ENCODE results near the gene SMIM36. TPM values are rescaled to one million over a fixed set of nuclear protein-coding genes. Genes with fewer than 3 reads are reported as not detected.
"Not testable (repeated sequence)": the region's sequence is repeated elsewhere in the genome, so short reads cannot be mapped to it uniquely, and the experiment has no call there.

Gene SMIM36
- total RNA-seq, 1 donor from 2014 or later = not detected

GRCh38 chr17:55407641-55408566, 103.3 kb downstream of the SMIM36 start:
- Histone ChIP-seq H3K36me3 (ENCODE audit: control insufficient read depth, insufficient read depth, low read length) (peaks cover 3% of the 10 kb centered on the region), H3K4me3 (ENCODE audit: low read depth, low read length) (no peak overlapping the region), H3K27me3 (ENCODE audit: control insufficient read depth, insufficient read depth, low read length) (no peaks in the 10 kb centered on the region)
- no peak for TF ChIP-seq CTCF (IDR thresholded peaks at IDR 0.05; ENCODE audit: insufficient read depth, low read length, severe bottlenecking)
- FAIRE-seq (no peak), DNase-seq (ENCODE audit: low read depth) (no peak)

- H3K27me3 ChIP-seq (ENCODE audit: control insufficient read depth, insufficient read depth, low read length) = no peaks in the 10 kb centered on the region
- no peak for TF ChIP-seq CTCF (IDR thresholded peaks at IDR 0.05; ENCODE audit: insufficient read depth, low read length, severe bottlenecking)
- DNase-seq (ENCODE audit: low read depth) (peak; percentile 23), FAIRE-seq (no peak)
- H3K4me3 ChIP-seq (ENCODE audit: low read depth, low read length) = no peak overlapping the region
- peaks cover 1% of the 10 kb centered on the region for H3K36me3 ChIP-seq (ENCODE audit: control insufficient read depth, insufficient read depth, low read length)
Measured at GRCh38 chr17:55405600-55405999, 105.7 kb downstream of the SMIM36 start.

- FAIRE-seq; H3K36me3 ChIP-seq (ENCODE audit: control insufficient read depth, insufficient read depth, low read length); DNase-seq (ENCODE audit: low read depth); H3K27me3 ChIP-seq (ENCODE audit: control insufficient read depth, insufficient read depth, low read length); H3K4me3 ChIP-seq (ENCODE audit: low read depth, low read length): not testable (repeated sequence)
Measured at GRCh38 chr17:55404197-55404596, 107.1 kb downstream of the SMIM36 start.

GRCh38 chr17:55402374-55402773, 108.9 kb downstream of the SMIM36 start:
- H3K27me3 ChIP-seq (ENCODE audit: control insufficient read depth, insufficient read depth, low read length) = no peaks in the 10 kb centered on the region
- H3K36me3 ChIP-seq (ENCODE audit: control insufficient read depth, insufficient read depth, low read length) = no peaks in the 10 kb centered on the region
- no peak overlapping the region for H3K4me3 ChIP-seq (ENCODE audit: low read depth, low read length)
- no peak for TF ChIP-seq CTCF (IDR thresholded peaks at IDR 0.05; ENCODE audit: insufficient read depth, low read length, severe bottlenecking)
- DNase-seq (ENCODE audit: low read depth) (peak; percentile 58), FAIRE-seq (no peak)

Other genes starting within 250 kb of the SMIM36 start
- 0.26 and 0.51 TPM in 2 replicates for gene HLF, start 246.5 kb downstream of the SMIM36 start, total RNA-seq
- 6.3 and 8.3 TPM in 2 replicates for gene MMD, start 89.6 kb downstream of the SMIM36 start, total RNA-seq
- gene TMEM100, start 211.4 kb upstream of the SMIM36 start, total RNA-seq = not detected in 2 replicates
- 8.4 and 13.6 TPM in 2 replicates for gene PCTP, start 239.6 kb upstream of the SMIM36 start, total RNA-seq

Data from bronchial epithelial cell (primary cell).